ENCODE measurements around the gene GOLGB1. TPM values are rescaled to one million over a fixed set of nuclear protein-coding genes. Genes with fewer than 3 reads are reported as not detected.

GOLGB1 gene
- total RNA-seq, 4 donors from 2014 or later = 32.6 to 78.3 (median 54.9) TPM

GRCh38 chr3:121719423-121719822 lies 30.1 kb downstream of the GOLGB1 start:
- Histone ChIP-seq H3K36me3 (no peaks in the 10 kb centered on the region), H3K27ac (no peak overlapping the region), H3K27me3 (no peaks in the 10 kb centered on the region), H3K9me3 (no peaks in the 10 kb centered on the region), H3K4me1 (no peaks in the 10 kb centered on the region), H3K4me3 (no peak overlapping the region)
- TF ChIP-seq POLR2A (IDR thresholded peaks at IDR 0.05) (no peak), CTCF (IDR thresholded peaks at IDR 0.05) (no peak)
- intact Hi-C loops (cut with DNase I; ENCODE audit: low total_unique reads) = no loop called here
- DNase-seq = no peak

GRCh38 chr3:121718205-121718846 lies 31.2 kb downstream of the GOLGB1 start:
- intact Hi-C loops (cut with DNase I; ENCODE audit: low total_unique reads) = no loop called here
- H3K36me3 ChIP-seq = no peaks in the 10 kb centered on the region
- no peak overlapping the region for H3K27ac ChIP-seq
- no peak for DNase-seq
- TF ChIP-seq POLR2A (IDR thresholded peaks at IDR 0.05) = no peak
- no peak overlapping the region for H3K4me3 ChIP-seq
- H3K27me3 ChIP-seq = no peaks in the 10 kb centered on the region
- H3K4me1 ChIP-seq = no peaks in the 10 kb centered on the region
- no peaks in the 10 kb centered on the region for H3K9me3 ChIP-seq

GRCh38 chr3:121710347-121710746 lies 39.2 kb downstream of the GOLGB1 start:
- H3K4me1 ChIP-seq = no peaks in the 10 kb centered on the region
- no peaks in the 10 kb centered on the region for H3K36me3 ChIP-seq
- DNase-seq = no peak
- intact Hi-C loops (cut with DNase I; ENCODE audit: low total_unique reads) = no loop called here
- H3K9me3 ChIP-seq = no peaks in the 10 kb centered on the region
- H3K4me3 ChIP-seq = no peak overlapping the region
- no peaks in the 10 kb centered on the region for H3K27me3 ChIP-seq
- no peak overlapping the region for H3K27ac ChIP-seq
- TF ChIP-seq POLR2A (IDR thresholded peaks at IDR 0.05) = no peak
- TF ChIP-seq CTCF (IDR thresholded peaks at IDR 0.05) = no peak

GRCh38 chr3:121707531-121708273 lies 41.8 kb downstream of the GOLGB1 start:
- intact Hi-C loops (cut with DNase I; ENCODE audit: low total_unique reads) = no loop called here
- H3K27me3 ChIP-seq = no peaks in the 10 kb centered on the region
- no peaks in the 10 kb centered on the region for H3K9me3 ChIP-seq
- no peaks in the 10 kb centered on the region for H3K36me3 ChIP-seq
- H3K27ac ChIP-seq = no peak overlapping the region
- TF ChIP-seq POLR2A (IDR thresholded peaks at IDR 0.05) = no peak
- TF ChIP-seq CTCF (IDR thresholded peaks at IDR 0.05) = no peak
- no peak overlapping the region for H3K4me3 ChIP-seq
- no peak for DNase-seq
- H3K4me1 ChIP-seq = no peaks in the 10 kb centered on the region

GRCh38 chr3:121705541-121705940 lies 44.0 kb downstream of the GOLGB1 start:
- Histone ChIP-seq H3K4me1 (no peaks in the 10 kb centered on the region), H3K27ac (no peak overlapping the region), H3K36me3 (no peaks in the 10 kb centered on the region), H3K9me3 (no peaks in the 10 kb centered on the region), H3K27me3 (no peaks in the 10 kb centered on the region), H3K4me3 (no peak overlapping the region)
- TF ChIP-seq CTCF (IDR thresholded peaks at IDR 0.05) (no peak), POLR2A (IDR thresholded peaks at IDR 0.05) (no peak)
- DNase-seq = no peak
- intact Hi-C loops (cut with DNase I; ENCODE audit: low total_unique reads) = no loop called here
